ENCODE data around the gene FAF2. TPM values are rescaled to one million over a fixed set of nuclear protein-coding genes. Genes with fewer than 3 reads are reported as not detected.
A peak's percentile ranks its signal among the peaks of the same experiment; 100 is the strongest.

FAF2 gene
- total and polyA plus RNA-seq, 10 of the 15 experiments (the other 5 are each of a cell fraction or from before 2014, with no cell fraction given) = 19.0 to 45.1 (median 35.6) TPM

- TF ChIP-seq PKNOX1 (IDR thresholded peaks at IDR 0.05) = peak; percentile 89
- TF ChIP-seq MEF2B (IDR thresholded peaks at IDR 0.05; ENCODE audit: partially characterized antibody, poor library complexity, severe bottlenecking) = peak; percentile 89
- TF ChIP-seq ZNF274 (IDR thresholded peaks at IDR 0.05; ENCODE audit: insufficient read depth, insufficient read length) = no peak
- 0 out of 2 replicates have a peak, but pooled peaks have one; percentile 17 for TF ChIP-seq IKZF1 (conservative IDR thresholded peaks at IDR 0.05)
Measured at GRCh38 chr5:176447978-176448608, at the start of gene FAF2 (continued).

GRCh38 chr5:176400382-176401156 is 47.6 kb upstream of the FAF2 start:
- DNase-seq (ENCODE audit: low read depth, low spot score) = no peak
- no TSS peak for BruUV-seq (replicated peaks)
- ChIA-PET SMC1A (ENCODE audit: uncharacterized antibody, unreplicated experiment) (no interaction called here), CTCF (no interaction called here), POLR2A (no interaction called here), RAD21 (ENCODE audit: unreplicated experiment) (no interaction called here)
- intact Hi-C loops (cut with micrococcal nuclease; ENCODE audit: unreplicated experiment) = no loop called here
- Histone ChIP-seq H3K36me3 (ENCODE audit: control insufficient read depth in 2 of 2, insufficient read depth in 2 of 2, low read length in 1 of 2) (no peaks in the 10 kb centered on the region), H3K27ac (ENCODE audit: control insufficient read depth, insufficient read depth) (no peak overlapping the region), H3K79me2 (ENCODE audit: control insufficient read depth, insufficient read depth, low read length) (no peaks in the 10 kb centered on the region), H3K4me3 (no peak overlapping the region), H3K4me2 (ENCODE audit: control insufficient read depth, insufficient read depth) (no peak overlapping the region), H3K4me1 (ENCODE audit: control insufficient read depth, insufficient read depth, low read length) (no peaks in the 10 kb centered on the region), H4K20me1 (ENCODE audit: control insufficient read depth, insufficient read depth) (no peaks in the 10 kb centered on the region), H2AFZ (ENCODE audit: control insufficient read depth, low read depth, low read length) (no peak overlapping the region), H3K27me3 (replicated peaks in 1 of 2; ENCODE audit: control insufficient read depth in 2 of 2, insufficient read depth in 2 of 2, low read length in 1 of 2) (no peaks in the 10 kb centered on the region), H3K9me3 (replicated peaks; ENCODE audit: control insufficient read depth, insufficient read depth, low read length) (no peaks in the 10 kb centered on the region), H3K9ac (ENCODE audit: control insufficient read depth, insufficient read depth, low read length) (no peak overlapping the region)
- 88% methylated on average over 17 of the region's 17 CpGs for WGBS (ENCODE audit: insufficient coverage, insufficient replicate concordance, low lambda C conversion rate, missing lambda C conversion rate)
- in situ Hi-C loops (cut with MboI) = no loop called here
- no peak for FAIRE-seq
- no peak for ATAC-seq
- TF ChIP-seq GATAD2B (conservative IDR thresholded peaks at IDR 0.05; ENCODE audit: low read depth) = no peak
- TF ChIP-seq ZNF217 (IDR thresholded peaks at IDR 0.05) = no peak
- no peak for TF ChIP-seq MXI1 (IDR thresholded peaks at IDR 0.05; ENCODE audit: low read depth, low read length)
- TF ChIP-seq NFYA (IDR thresholded peaks at IDR 0.05; ENCODE audit: borderline replicate concordance, low read depth, low read length) = no peak
- no peak for TF ChIP-seq PRDM15 (CRISPR knock-in tag; IDR thresholded peaks at IDR 0.05)
- TF ChIP-seq LARP7 (IDR thresholded peaks at IDR 0.05) = no peak
- no peak for TF ChIP-seq PAX5 (IDR thresholded peaks at IDR 0.05; ENCODE audit: borderline replicate concordance, low read depth, low read length)
- TF ChIP-seq MYB (IDR thresholded peaks at IDR 0.05; ENCODE audit: borderline replicate concordance, low read depth, low read length) = no peak
- TF ChIP-seq CTCF (IDR thresholded peaks at IDR 0.05 in 2 of 3, conservative IDR thresholded peaks at IDR 0.05 in 1 of 3; ENCODE audit: control insufficient read depth in 2 of 3, extremely low read depth in 1 of 3, insufficient read depth in 1 of 3, low read depth in 3 of 3, low read length in 3 of 3) = no peak
- no peak for TF ChIP-seq IKZF1 (conservative IDR thresholded peaks at IDR 0.05)
- no peak for TF ChIP-seq NBN (IDR thresholded peaks at IDR 0.05)
- TF ChIP-seq TCF3 (IDR thresholded peaks at IDR 0.05; ENCODE audit: borderline replicate concordance, insufficient read depth, low read depth, low read length) = no peak
- TF ChIP-seq KDM1A (IDR thresholded peaks at IDR 0.05; ENCODE audit: borderline replicate concordance) = no peak

Data from GM12878 (cell line).